IMR-90 (cell line): ENCODE measurements around the gene CCSER1. TPM values are rescaled to one million over a fixed set of nuclear protein-coding genes. Genes with fewer than 3 reads are reported as not detected.

ENCODE experiments used
- ATAC-seq: fragments of 200-7000 bp; cut with Tn5 transposase; 2 replicates; pipeline ENCODE4 v1.9.1; 2020; ENCODE audit warnings: low read depth, mild to moderate bottlenecking, moderate library complexity
- BruUV-seq: library from RNA; stranded (reverse); fragments of 400-500 nt; replicated peaks from 2 replicates; lab custom pipeline; 2021; lab: Mats Ljungman, UMichigan
- CTCF ChIA-PET: fragments of 300-600 bp; formaldehyde crosslinking; extraction: SDS; loops from one replicate; lab custom pipeline; 2021; ENCODE audit warnings: antibody characterized with exemption; lab: Yijun Ruan, JAX
- POLR2A ChIA-PET: fragments of 300-600 bp; sonication (Branson Sonifier 250); formaldehyde crosslinking; loops from one replicate; lab custom pipeline; 2022; ENCODE audit warnings: antibody characterized with exemption; ENCODE audit not compliant: unreplicated experiment; lab: Charles Lee
- DNase-seq: peaks from one replicate; pipeline ENCODE4 v3.0.0; 2013
- H2AFZ ChIP-seq: replicated peaks from 2 replicates; pipeline ENCODE3; 2013; ENCODE audit warnings: low read length, mild to moderate bottlenecking; ENCODE audit not compliant: poor library complexity
- H2AK5ac ChIP-seq: 2 replicates; pipeline ENCODE4 v1.6.1; 2013; ENCODE audit warnings: low read depth, low read length, inconsistent platforms
- H2AK9ac ChIP-seq: replicated peaks from 2 replicates; pipeline ENCODE3; 2013; ENCODE audit warnings: mild to moderate bottlenecking, low read depth, low read length, moderate library complexity; ENCODE audit not compliant: poor library complexity
- H2BK120ac ChIP-seq: 2 replicates; pipeline ENCODE4 v1.6.1; 2013; ENCODE audit warnings: low read depth, low read length, inconsistent platforms
- H2BK15ac ChIP-seq: 3 replicates; pipeline ENCODE4 v1.6.1; 2013; ENCODE audit warnings: low read depth, low read length, inconsistent platforms
- H2BK20ac ChIP-seq: 2 replicates; pipeline ENCODE4 v1.6.1; 2013; ENCODE audit warnings: low read depth, mild to moderate bottlenecking, inconsistent platforms, low read length, moderate library complexity
- H2BK5ac ChIP-seq: 2 replicates; pipeline ENCODE4 v1.6.1; 2013; ENCODE audit warnings: mild to moderate bottlenecking, low read depth, low read length, inconsistent platforms; ENCODE audit not compliant: poor library complexity, severe bottlenecking
- H3K14ac ChIP-seq: replicated peaks from 2 replicates; pipeline ENCODE4 v1.6.1; 2013; ENCODE audit warnings: low read depth, low read length, inconsistent platforms
- H3K18ac ChIP-seq: 2 replicates; pipeline ENCODE4 v1.6.1; 2013; ENCODE audit warnings: low read depth, low read length, control low read depth
- H3K23ac ChIP-seq: 2 replicates; pipeline ENCODE4 v1.6.1; 2013; ENCODE audit warnings: low read depth, low read length, inconsistent platforms
- H3K27ac ChIP-seq: 2 replicates; pipeline ENCODE4 v1.5.1; 2013; ENCODE audit warnings: mild to moderate bottlenecking, control low read depth, low read length; ENCODE audit not compliant: insufficient read depth
- H3K27me3 ChIP-seq: 2 replicates; pipeline ENCODE4 v1.6.1; 2013; ENCODE audit warnings: low read length; ENCODE audit not compliant: control insufficient read depth, insufficient read depth
- H3K36me3 ChIP-seq: 2 replicates; pipeline ENCODE4 v1.6.1; 2013; ENCODE audit warnings: low read length, mixed read lengths; ENCODE audit not compliant: control insufficient read depth, insufficient read depth
- H3K4ac ChIP-seq: 2 replicates; pipeline ENCODE4 v1.6.1; 2013; ENCODE audit warnings: low read depth, low read length, inconsistent platforms
- H3K4me1 ChIP-seq: 2 replicates; pipeline ENCODE4 v1.6.1; 2013; ENCODE audit warnings: low read length, mixed read lengths; ENCODE audit not compliant: control insufficient read depth, insufficient read depth
- H3K4me2 ChIP-seq: 2 replicates; pipeline ENCODE4 v1.6.1; 2013; ENCODE audit warnings: low read depth, mild to moderate bottlenecking, control low read depth, low read length, moderate library complexity
- H3K4me3 ChIP-seq: 2 replicates; pipeline ENCODE4 v1.5.1; 2013; ENCODE audit warnings: low read depth, mild to moderate bottlenecking, control low read depth, low read length, moderate library complexity; ENCODE audit not compliant: insufficient read depth
- H3K56ac ChIP-seq: 2 replicates; pipeline ENCODE4 v1.6.1; 2013; ENCODE audit warnings: low read length, inconsistent platforms; ENCODE audit not compliant: insufficient read depth; ENCODE audit errors: extremely low read depth
- H3K79me1 ChIP-seq, 2 experiments: 2 replicates each; pipeline ENCODE4 v1.6.1; 2013; ENCODE audit warnings: low read length in 2 of 2, inconsistent platforms in 1 of 2, low read depth in 1 of 2
- H3K9ac ChIP-seq: 2 replicates; pipeline ENCODE4 v1.6.1; 2013; ENCODE audit warnings: low read depth, low read length, control low read depth
- H3K9me1 ChIP-seq: 2 replicates; pipeline ENCODE4 v1.6.1; 2013; ENCODE audit warnings: low read length, inconsistent platforms; ENCODE audit not compliant: insufficient read depth
- H3K9me3 ChIP-seq: 2 replicates; pipeline ENCODE4 v1.6.1; 2013; ENCODE audit warnings: low read length; ENCODE audit not compliant: control insufficient read depth, insufficient read depth
- H4K20me1 ChIP-seq: 2 replicates; pipeline ENCODE4 v1.6.1; 2013; ENCODE audit warnings: low read length, inconsistent platforms; ENCODE audit not compliant: insufficient read depth
- H4K5ac ChIP-seq: 2 replicates; pipeline ENCODE4 v1.6.1; 2013; ENCODE audit warnings: mild to moderate bottlenecking, low read depth, low read length, control low read depth
- H4K8ac ChIP-seq, 2 experiments: 2 replicates each; pipeline ENCODE4 v1.6.1; 2013; ENCODE audit warnings: low read depth in 2 of 2, low read length in 2 of 2, control low read depth in 1 of 2, inconsistent platforms in 1 of 2
- H4K91ac ChIP-seq: 2 replicates; pipeline ENCODE4 v1.6.1; 2013; ENCODE audit warnings: low read depth, low read length, inconsistent platforms; ENCODE audit not compliant: insufficient read depth
- CHD1 ChIP-seq: IDR thresholded peaks from 2 replicates; pipeline ENCODE4 v1.6.1; 2012; ENCODE audit warnings: low read depth, low read length, improper control_type of control experiment
- ELK1 ChIP-seq: fragments of 150-350 bp; IDR thresholded peaks from 2 replicates; pipeline ENCODE4 v1.6.1; 2016; ENCODE audit warnings: low read depth, mild to moderate bottlenecking, low read length, moderate library complexity, borderline replicate concordance
- FOS ChIP-seq: fragments of 150-350 bp; IDR thresholded peaks from 2 replicates; pipeline ENCODE4 v1.6.1; 2016; ENCODE audit warnings: low read depth, low read length
- MAFK ChIP-seq: IDR thresholded peaks from 2 replicates; pipeline ENCODE4 v1.6.1; 2012; ENCODE audit warnings: low read depth, low read length, improper control_type of control experiment
- MAZ ChIP-seq: IDR thresholded peaks from 2 replicates; pipeline ENCODE4 v1.6.1; 2012; ENCODE audit warnings: low read depth, mild to moderate bottlenecking, low read length, improper control_type of control experiment, moderate library complexity, borderline replicate concordance
- NFE2L2 ChIP-seq: fragments of 150-350 bp; IDR thresholded peaks from 2 replicates; pipeline ENCODE4 v1.6.1; 2016; ENCODE audit warnings: low read depth, mild to moderate bottlenecking, low read length
- RAD21 ChIP-seq: IDR thresholded peaks from 2 replicates; pipeline ENCODE4 v1.6.1; 2012; ENCODE audit warnings: low read length, improper control_type of control experiment
- RCOR1 ChIP-seq: IDR thresholded peaks from 2 replicates; pipeline ENCODE4 v1.6.1; 2012; ENCODE audit warnings: mild to moderate bottlenecking, low read length, improper control_type of control experiment; ENCODE audit not compliant: insufficient replicate concordance
- RFX5 ChIP-seq: IDR thresholded peaks from 2 replicates; pipeline ENCODE4 v1.8.0; 2012; ENCODE audit warnings: low read depth, mild to moderate bottlenecking, low read length, moderate library complexity
- SMC3 ChIP-seq: fragments of 150-350 bp; IDR thresholded peaks from 2 replicates; pipeline ENCODE4 v1.6.1; 2016; ENCODE audit warnings: low read depth, mild to moderate bottlenecking, antibody characterized with exemption, low read length, moderate library complexity
- WGBS, 2 experiments: methylation state at CpG; one replicate each; pipeline versions ENCODE4 v1.1.5 to v1.1.7; 2013; ENCODE audit warnings: missing lambda C conversion rate in 2 of 2; ENCODE audit not compliant: insufficient read length in 1 of 2; ENCODE audit errors: extremely low coverage in 2 of 2; 5-methylcytosine and 5-hydroxymethylcytosine counted together
- dilution Hi-C: fragments of 300-500 bp; cut with HindIII; formaldehyde crosslinking; loops from one replicate; pipeline ENCODE4 v1.14.3; 2018; ENCODE audit warnings: low sequenced_read_pairs; ENCODE audit not compliant: unreplicated experiment
- in situ Hi-C: fragments of 300-500 bp; cut with MboI; formaldehyde crosslinking; loops from 3 replicates; pipeline ENCODE4 v1.14.3; 2019; ENCODE audit warnings: low sequenced_read_pairs, inconsistent platforms, mixed read lengths
- intact Hi-C: fragments of 100-400 bp; cut with micrococcal nuclease; formaldehyde crosslinking; loops from 2 replicates; pipeline ENCODE4 v1.10.0; 2022
- polyA plus RNA-seq, 3 experiments: library from polyadenylated mRNA; depleted of rRNA; stranded (reverse); fragments of >200 nt; gene quantifications; 2 replicates each; pipeline ENCODE4 v1.2.3, GENCODE V29; 2012; ENCODE audit warnings: low replicate concordance in 1 of 3
- total RNA-seq: library from RNA; depleted of rRNA; stranded (reverse); fragments of >200 nt; gene quantifications from 2 replicates; pipeline ENCODE4 v1.2.3, GENCODE V29; 2012

The CCSER1 gene
- total and polyA plus RNA-seq, 2 of the 4 experiments (the other 2 are of a cell fraction) = not detected

- Histone ChIP-seq H3K4ac (no peak overlapping the region), H3K4me3 (no peak overlapping the region), H3K27ac (no peak overlapping the region), H3K9me1 (no peaks in the 10 kb centered on the region), H4K8ac (no peak overlapping the region), H3K9ac (no peak overlapping the region), H3K14ac (no peak overlapping the region), H4K91ac (no peak overlapping the region), H2BK20ac (no peak overlapping the region), H2AK5ac (no peak overlapping the region), H3K27me3 (no peaks in the 10 kb centered on the region), H3K23ac (no peak overlapping the region), H4K20me1 (no peaks in the 10 kb centered on the region), H3K4me2 (no peak overlapping the region), H2BK15ac (no peak overlapping the region), H3K18ac (no peak overlapping the region), H3K56ac (no peak overlapping the region), H3K4me1 (no peaks in the 10 kb centered on the region), H2BK5ac (no peak overlapping the region), H3K79me1 (no peaks in the 10 kb centered on the region), H2AK9ac (no peak overlapping the region), H3K36me3 (no peaks in the 10 kb centered on the region), H4K5ac (no peak overlapping the region), H3K9me3 (no peaks in the 10 kb centered on the region), H2AFZ (no peak overlapping the region), H2BK120ac (no peak overlapping the region)
- WGBS, 2 experiments = no CpG with 5 or more reads among the region's 4 CpGs
- ATAC-seq (no peak), DNase-seq (no peak)
- TF ChIP-seq SMC3 = no peak
- no peak for TF ChIP-seq RAD21
- TF ChIP-seq MAFK = no peak
- no peak for TF ChIP-seq MAZ
- TF ChIP-seq RFX5 = no peak
- TF ChIP-seq ELK1 = no peak
- no peak for TF ChIP-seq NFE2L2
- TF ChIP-seq RCOR1 = no peak
- no peak for TF ChIP-seq CHD1
- no peak for TF ChIP-seq FOS
- intact Hi-C loops = no loop called here
- BruUV-seq = no TSS peak
- CTCF ChIA-PET = no interaction called here
- POLR2A ChIA-PET = no interaction called here
- dilution Hi-C loops = no loop called here
- in situ Hi-C loops = no loop called here
Observed at GRCh38 chr4:91222014-91222413, 1094.8 kb downstream of the CCSER1 start.
